AG09319 (cell line): ENCODE measurements around the gene HNRNPA0.

Experiments used
- DNase-seq: peaks from one replicate; pipeline ENCODE4 v3.0.0-alpha.2; 2010; ENCODE audit warnings: low read depth; ENCODE audit errors: extremely low read depth
- CTCF ChIP-seq: IDR thresholded peaks from 2 replicates; pipeline ENCODE4 v1.5.1; 2011; ENCODE audit warnings: low read depth, mild to moderate bottlenecking, inconsistent platforms, low read length, moderate library complexity

Gene HNRNPA0

GRCh38 chr5:137718611-137719010 lies 35.6 kb downstream of the HNRNPA0 start:
- no peak for DNase-seq
- TF ChIP-seq CTCF, result no peak

- DNase-seq, result no peak
- no peak for TF ChIP-seq CTCF
Observed at GRCh38 chr5:137716337-137716736, 37.8 kb downstream of the HNRNPA0 start.

- no peak for TF ChIP-seq CTCF
- no peak for DNase-seq
Observed at GRCh38 chr5:137715456-137715855, 38.7 kb downstream of the HNRNPA0 start.

- TF ChIP-seq CTCF, result no peak
- DNase-seq, result no peak
Observed at GRCh38 chr5:137714946-137715345, 39.2 kb downstream of the HNRNPA0 start.

GRCh38 chr5:137714494-137714893 lies 39.7 kb downstream of the HNRNPA0 start:
- TF ChIP-seq CTCF, result no peak
- no peak for DNase-seq

- TF ChIP-seq CTCF, result no peak
- DNase-seq, result no peak
Observed at GRCh38 chr5:137712139-137712667, 42.0 kb downstream of the HNRNPA0 start.

- DNase-seq, result no peak
- TF ChIP-seq CTCF, result no peak
Observed at GRCh38 chr5:137710086-137710485, 44.1 kb downstream of the HNRNPA0 start.
